Gastroesophageal sphincter (tissue), 4 donors: ENCODE data around the gene DHRS11. TPM values are rescaled to one million over a fixed set of nuclear protein-coding genes. Genes with fewer than 3 reads are reported as not detected.

Source experiments
- ATAC-seq: fragments of 150-250 bp; one replicate; pipeline ENCODE4 v1.9.1; 2016; ENCODE audit warnings: mild to moderate bottlenecking, moderate library complexity
- H3K27ac ChIP-seq, 4 donors: fragments of 200-600 bp; sonication (generic) in 3 of 4; 1 replicate in 3 of 4; 2 replicates in 1 of 4; pipeline ENCODE4 v1.5.1; 2016 to 2019
- H3K27me3 ChIP-seq: fragments of 200-600 bp; sonication (generic); one replicate; pipeline ENCODE4 v1.5.1; 2019
- H3K36me3 ChIP-seq, 2 donors: fragments of 200-600 bp; sonication (generic); one replicate each; pipeline ENCODE4 v1.5.1; 2019; ENCODE audit warnings: control low read depth in 1 of 2
- H3K4me1 ChIP-seq, 3 donors: fragments of 200-600 bp; sonication (generic); 1 replicate in 2 of 3; 2 replicates in 1 of 3; pipeline ENCODE4 v1.5.1; 2016 to 2019; ENCODE audit warnings: control low read depth in 2 of 3
- H3K4me3 ChIP-seq, 2 donors: fragments of 200-600 bp; sonication (generic); one replicate each; pipeline ENCODE4 v1.5.1; 2019; ENCODE audit warnings: mild to moderate bottlenecking in 1 of 2, moderate library complexity in 1 of 2
- H3K9me3 ChIP-seq, 3 donors: fragments of 200-600 bp; sonication (generic); one replicate each; pipeline ENCODE4 v1.5.1; 2017 to 2019; ENCODE audit warnings: control low read depth in 2 of 3
- EP300 ChIP-seq: sonication (generic); formaldehyde crosslinking; IDR thresholded peaks from one replicate; pipeline ENCODE4 v1.6.1; 2017; ENCODE audit warnings: antibody characterized with exemption, mild to moderate bottlenecking
- POLR2A ChIP-seq, 2 donors: fragments of 450-650 bp; IDR thresholded peaks; one replicate each; pipeline ENCODE4 v1.6.1; 2017; ENCODE audit warnings: antibody characterized with exemption in 2 of 2, mild to moderate bottlenecking in 2 of 2, moderate library complexity in 1 of 2
- POLR2AphosphoS5 ChIP-seq: sonication (generic); formaldehyde crosslinking; IDR thresholded peaks from one replicate; pipeline ENCODE4 v1.6.1; 2017; ENCODE audit warnings: antibody characterized with exemption
- WGBS, 2 donors: methylation state at CpG; one replicate each; pipeline ENCODE4 v1.1.5; 2018; ENCODE audit warnings: low coverage in 1 of 2; 5-methylcytosine and 5-hydroxymethylcytosine counted together
- total RNA-seq, 4 donors: library from RNA; depleted of rRNA; stranded (reverse); fragments of >200 nt; gene quantifications; one replicate each; pipeline ENCODE4 v1.1.0, GENCODE V29; 2016
- TF ChIP-seq, protein P1 (sequence below), 4 experiments: fragments of 200-600 bp in 2 of 4; fragments of 450-650 bp in 2 of 4; sonication (generic) in 1 of 4; IDR thresholded peaks; one replicate each; pipeline ENCODE4 v1.5.1; 2017 to 2019; ENCODE audit warnings: antibody characterized with exemption in 4 of 4, mild to moderate bottlenecking in 2 of 4, moderate library complexity in 2 of 4

The DHRS11 gene
- total RNA-seq, 4 donors from 2014 or later, result 2.4 to 7.6 (median 4.6) TPM

GRCh38 chr17:36616061-36617029 lies 24.7 kb downstream of the DHRS11 start:
- no peaks in the 10 kb centered on the region for H3K36me3 ChIP-seq
- H3K27ac ChIP-seq, result no peak overlapping the region
- H3K9me3 ChIP-seq, result no peaks in the 10 kb centered on the region
- no peaks in the 10 kb centered on the region for H3K4me1 ChIP-seq
- no peak overlapping the region for H3K4me3 ChIP-seq
- no peak for ATAC-seq
- TF ChIP-seq POLR2AphosphoS5 (no peak), POLR2A (IDR thresholded peaks at IDR 0.05) (no peak), EP300 (no peak)
- TF ChIP-seq, protein P1, sequence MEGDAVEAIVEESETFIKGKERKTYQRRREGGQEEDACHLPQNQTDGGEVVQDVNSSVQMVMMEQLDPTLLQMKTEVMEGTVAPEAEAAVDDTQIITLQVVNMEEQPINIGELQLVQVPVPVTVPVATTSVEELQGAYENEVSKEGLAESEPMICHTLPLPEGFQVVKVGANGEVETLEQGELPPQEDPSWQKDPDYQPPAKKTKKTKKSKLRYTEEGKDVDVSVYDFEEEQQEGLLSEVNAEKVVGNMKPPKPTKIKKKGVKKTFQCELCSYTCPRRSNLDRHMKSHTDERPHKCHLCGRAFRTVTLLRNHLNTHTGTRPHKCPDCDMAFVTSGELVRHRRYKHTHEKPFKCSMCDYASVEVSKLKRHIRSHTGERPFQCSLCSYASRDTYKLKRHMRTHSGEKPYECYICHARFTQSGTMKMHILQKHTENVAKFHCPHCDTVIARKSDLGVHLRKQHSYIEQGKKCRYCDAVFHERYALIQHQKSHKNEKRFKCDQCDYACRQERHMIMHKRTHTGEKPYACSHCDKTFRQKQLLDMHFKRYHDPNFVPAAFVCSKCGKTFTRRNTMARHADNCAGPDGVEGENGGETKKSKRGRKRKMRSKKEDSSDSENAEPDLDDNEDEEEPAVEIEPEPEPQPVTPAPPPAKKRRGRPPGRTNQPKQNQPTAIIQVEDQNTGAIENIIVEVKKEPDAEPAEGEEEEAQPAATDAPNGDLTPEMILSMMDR (IDR thresholded peaks at IDR 0.05), result no peak
- 65 to 72% methylated on average over 6 to 8 of the region's 16 CpGs for WGBS, 2 donors
- peaks cover 84% of the 10 kb centered on the region for H3K27me3 ChIP-seq

DNA sequence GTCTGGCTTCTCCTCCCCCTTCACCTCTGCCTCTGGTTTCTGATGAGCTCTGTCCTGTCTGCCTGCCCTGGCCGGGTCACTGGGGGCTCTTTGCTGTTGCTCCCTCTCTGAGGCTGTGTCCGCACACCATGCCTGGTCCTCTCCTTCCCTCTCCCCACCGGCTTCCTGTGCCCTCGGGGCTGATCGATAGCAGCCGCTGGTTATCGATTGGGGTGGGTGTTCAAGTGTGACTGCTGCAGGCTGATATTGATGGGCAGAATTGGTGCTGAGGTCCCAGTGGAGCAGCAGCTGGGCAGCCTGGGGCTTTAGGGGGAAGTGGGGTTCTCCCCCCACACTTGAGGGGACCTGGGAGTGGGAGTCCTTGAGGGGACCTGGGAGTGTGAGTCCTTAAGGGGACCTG lies 26.1 kb downstream of the DHRS11 start:
- H3K27me3 ChIP-seq, result peaks cover 91% of the 10 kb centered on the region
- H3K27ac ChIP-seq, result no peak overlapping the region
- 67% methylated on average over 3 of the region's 7 CpGs; no CpG with 5 or more reads in 1 of the 2 donors for WGBS, 2 donors
- no peaks in the 10 kb centered on the region for H3K9me3 ChIP-seq
- no peak for ATAC-seq
- H3K4me3 ChIP-seq, result no peak overlapping the region
- TF ChIP-seq POLR2A (IDR thresholded peaks at IDR 0.05) (no peak), EP300 (no peak), POLR2AphosphoS5 (no peak)
- TF ChIP-seq, protein P1 (IDR thresholded peaks at IDR 0.05), result no peak
- H3K4me1 ChIP-seq, result no peaks in the 10 kb centered on the region
- no peaks in the 10 kb centered on the region for H3K36me3 ChIP-seq

DNA sequence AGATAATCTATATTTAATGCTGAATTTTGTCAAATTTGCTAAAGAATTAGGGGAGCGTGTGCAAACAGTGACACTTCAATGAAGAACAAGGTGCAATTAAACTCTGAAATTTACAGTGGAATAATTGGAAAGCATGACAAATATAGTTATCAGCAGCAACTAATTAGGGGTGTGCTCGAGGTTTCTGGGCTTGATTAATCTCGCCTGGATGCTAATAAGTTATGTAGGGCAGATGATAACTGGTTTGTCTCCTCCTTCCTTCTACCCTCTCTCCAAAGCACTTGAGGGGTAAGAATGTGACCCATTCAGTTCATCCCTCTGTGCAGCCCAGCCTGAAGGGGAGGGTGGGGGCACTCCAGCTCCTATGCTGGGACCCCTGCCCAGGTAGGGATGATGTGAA lies 31.6 kb downstream of the DHRS11 start:
- 60 to 100% methylated on average over 1 to 3 of the region's 3 CpGs for WGBS, 2 donors
- H3K27me3 ChIP-seq, result peaks cover 46% of the 10 kb centered on the region
- no peak overlapping the region for H3K4me3 ChIP-seq
- no peaks in the 10 kb centered on the region for H3K36me3 ChIP-seq
- TF ChIP-seq POLR2AphosphoS5 (no peak), EP300 (no peak), POLR2A (IDR thresholded peaks at IDR 0.05) (no peak)
- TF ChIP-seq, protein P1 (IDR thresholded peaks at IDR 0.05), result no peak
- no peak for ATAC-seq
- H3K4me1 ChIP-seq, result no peaks in the 10 kb centered on the region
- no peak overlapping the region for H3K27ac ChIP-seq
- H3K9me3 ChIP-seq, result no peaks in the 10 kb centered on the region

- 82 to 94% methylated on average over 2 to 4 of the region's 7 CpGs for WGBS, 2 donors
- Histone ChIP-seq H3K9me3 (no peaks in the 10 kb centered on the region), H3K27me3 (peaks cover 38% of the 10 kb centered on the region)
These were observed 33.5 kb downstream of the DHRS11 start for GRCh38 chr17:36625188-36625587.

More at GRCh38 chr17:36625188-36625587, 33.5 kb downstream of the DHRS11 start:
- TF ChIP-seq EP300, result no peak
- TF ChIP-seq, protein P1 (IDR thresholded peaks at IDR 0.05), result no peak
- no peak for TF ChIP-seq POLR2A (IDR thresholded peaks at IDR 0.05)
- no peak for TF ChIP-seq POLR2AphosphoS5
- Histone ChIP-seq H3K4me3 (no peak overlapping the region), H3K4me1 (peaks cover 0 to 7% (median 0%) of the 10 kb centered on the region in 3 donors), H3K27ac (no peak overlapping the region), H3K36me3 (no peaks in the 10 kb centered on the region)
- ATAC-seq, result no peak
